PFSK-1 (cell line): ENCODE measurements around the gene BTBD9.

Source experiments
- FOXP2 ChIP-seq: optimal IDR thresholded peaks from 2 replicates; pipeline ENCODE3; 2011; ENCODE audit warnings: borderline replicate concordance, control low read depth, inconsistent platforms; ENCODE audit not compliant: insufficient read depth; ENCODE audit errors: extremely low read length, extremely low read depth
- POLR2AphosphoS5 ChIP-seq: IDR thresholded peaks from 2 replicates; pipeline ENCODE4 v1.6.1; 2012; ENCODE audit warnings: low read depth, mild to moderate bottlenecking, control low read depth, low read length, moderate library complexity
- SIN3A ChIP-seq: IDR thresholded peaks from 2 replicates; pipeline ENCODE4 v1.6.1; 2012; ENCODE audit warnings: mild to moderate bottlenecking, low read length, moderate library complexity, borderline replicate concordance; ENCODE audit not compliant: insufficient read depth
- TAF1 ChIP-seq: IDR thresholded peaks from 2 replicates; pipeline ENCODE4 v1.6.1; 2012; ENCODE audit warnings: low read length, control low read depth, borderline replicate concordance; ENCODE audit not compliant: insufficient read depth
- TF ChIP-seq, protein P1 (sequence below), 2 experiments: IDR thresholded peaks; 2 replicates each; pipeline versions ENCODE4 v1.6.1 to v1.8.0; 2011 to 2012; ENCODE audit warnings: low read depth in 2 of 2, low read length in 2 of 2, control low read depth in 1 of 2, inconsistent platforms in 1 of 2, mild to moderate bottlenecking in 1 of 2, moderate library complexity in 1 of 2; ENCODE audit not compliant: insufficient read depth in 1 of 2

Gene BTBD9

DNA sequence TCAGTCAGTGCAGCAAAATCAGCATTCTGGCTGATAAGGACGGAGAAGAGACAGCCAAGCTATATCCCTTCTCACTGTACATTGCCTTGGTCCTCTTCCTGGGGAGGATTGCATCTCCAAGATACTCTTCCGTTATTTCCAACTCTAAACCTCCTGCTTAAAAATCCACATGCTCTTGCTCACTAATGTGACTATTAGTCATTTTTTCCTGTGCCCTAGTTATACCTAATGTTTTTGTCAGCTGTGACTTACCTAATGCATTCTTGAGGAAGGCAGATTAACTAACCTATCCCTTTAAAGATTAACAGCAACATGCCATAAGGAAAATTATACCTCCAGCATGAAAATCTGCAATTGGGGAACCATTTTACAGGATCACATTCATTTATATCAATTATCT, 317.6 kb downstream of the BTBD9 start:
- TF ChIP-seq TAF1 (no peak), POLR2AphosphoS5 (no peak), SIN3A (no peak)

GRCh38 chr6:38320843-38321242, 318.9 kb downstream of the BTBD9 start:
- no peak for TF ChIP-seq POLR2AphosphoS5
- no peak for TF ChIP-seq TAF1
- no peak for TF ChIP-seq SIN3A
- TF ChIP-seq, protein P1, sequence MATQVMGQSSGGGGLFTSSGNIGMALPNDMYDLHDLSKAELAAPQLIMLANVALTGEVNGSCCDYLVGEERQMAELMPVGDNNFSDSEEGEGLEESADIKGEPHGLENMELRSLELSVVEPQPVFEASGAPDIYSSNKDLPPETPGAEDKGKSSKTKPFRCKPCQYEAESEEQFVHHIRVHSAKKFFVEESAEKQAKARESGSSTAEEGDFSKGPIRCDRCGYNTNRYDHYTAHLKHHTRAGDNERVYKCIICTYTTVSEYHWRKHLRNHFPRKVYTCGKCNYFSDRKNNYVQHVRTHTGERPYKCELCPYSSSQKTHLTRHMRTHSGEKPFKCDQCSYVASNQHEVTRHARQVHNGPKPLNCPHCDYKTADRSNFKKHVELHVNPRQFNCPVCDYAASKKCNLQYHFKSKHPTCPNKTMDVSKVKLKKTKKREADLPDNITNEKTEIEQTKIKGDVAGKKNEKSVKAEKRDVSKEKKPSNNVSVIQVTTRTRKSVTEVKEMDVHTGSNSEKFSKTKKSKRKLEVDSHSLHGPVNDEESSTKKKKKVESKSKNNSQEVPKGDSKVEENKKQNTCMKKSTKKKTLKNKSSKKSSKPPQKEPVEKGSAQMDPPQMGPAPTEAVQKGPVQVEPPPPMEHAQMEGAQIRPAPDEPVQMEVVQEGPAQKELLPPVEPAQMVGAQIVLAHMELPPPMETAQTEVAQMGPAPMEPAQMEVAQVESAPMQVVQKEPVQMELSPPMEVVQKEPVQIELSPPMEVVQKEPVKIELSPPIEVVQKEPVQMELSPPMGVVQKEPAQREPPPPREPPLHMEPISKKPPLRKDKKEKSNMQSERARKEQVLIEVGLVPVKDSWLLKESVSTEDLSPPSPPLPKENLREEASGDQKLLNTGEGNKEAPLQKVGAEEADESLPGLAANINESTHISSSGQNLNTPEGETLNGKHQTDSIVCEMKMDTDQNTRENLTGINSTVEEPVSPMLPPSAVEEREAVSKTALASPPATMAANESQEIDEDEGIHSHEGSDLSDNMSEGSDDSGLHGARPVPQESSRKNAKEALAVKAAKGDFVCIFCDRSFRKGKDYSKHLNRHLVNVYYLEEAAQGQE (IDR thresholded peaks at IDR 0.05; ENCODE audit: insufficient read depth in 1 of 2, low read depth in 2 of 2, low read length in 2 of 2) = no peak
- no peak for TF ChIP-seq FOXP2

GRCh38 chr6:38320358-38320757, 319.4 kb downstream of the BTBD9 start:
- TF ChIP-seq, protein P1 (IDR thresholded peaks at IDR 0.05; ENCODE audit: insufficient read depth in 1 of 2, low read depth in 2 of 2, low read length in 2 of 2) = no peak
- no peak for TF ChIP-seq POLR2AphosphoS5
- no peak for TF ChIP-seq SIN3A
- TF ChIP-seq TAF1 = no peak
- no peak for TF ChIP-seq FOXP2

- no peak for TF ChIP-seq POLR2AphosphoS5
- TF ChIP-seq, protein P1 (IDR thresholded peaks at IDR 0.05; ENCODE audit: insufficient read depth in 1 of 2, low read depth in 2 of 2, low read length in 2 of 2) = no peak
- TF ChIP-seq FOXP2 = no peak
- no peak for TF ChIP-seq TAF1
- TF ChIP-seq SIN3A = no peak
Measured at GRCh38 chr6:38319256-38320212, 320.2 kb downstream of the BTBD9 start.

DNA sequence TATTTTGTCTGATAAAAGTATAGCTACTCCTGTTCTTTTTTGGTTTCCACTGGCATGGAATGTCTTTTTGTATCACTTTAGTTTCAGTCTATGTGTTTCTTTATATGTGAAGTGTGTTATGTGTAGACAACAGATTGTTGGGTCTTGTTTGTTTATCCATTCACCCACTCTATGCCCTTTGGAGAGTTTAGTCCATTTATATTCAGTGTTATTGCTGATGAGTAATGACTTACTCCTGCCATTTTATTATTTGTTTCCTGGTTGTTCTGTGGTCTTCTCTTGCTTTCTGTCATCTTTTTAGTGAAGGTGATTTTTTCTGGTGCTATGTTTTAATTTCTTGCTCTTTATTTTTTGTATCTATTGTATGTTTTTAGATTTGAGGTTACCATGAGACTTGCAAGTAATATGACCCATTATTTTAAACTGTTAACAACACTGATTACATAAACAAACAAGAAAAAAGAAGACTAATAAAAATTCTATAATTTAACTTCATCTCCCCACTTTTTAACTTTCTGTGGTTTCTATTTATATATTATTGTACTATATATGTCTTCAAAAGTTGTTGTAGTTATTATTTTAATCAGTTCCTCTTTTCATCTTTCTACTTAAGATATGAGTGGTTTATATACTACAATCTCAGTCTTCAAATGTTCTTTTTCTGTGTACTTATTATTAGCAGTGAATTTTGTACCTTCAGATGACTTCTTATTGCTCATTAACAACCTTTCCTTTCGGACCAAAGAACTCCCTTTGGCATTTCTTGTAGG, 323.4 kb downstream of the BTBD9 start:
- TF ChIP-seq POLR2AphosphoS5 = no peak

DNA sequence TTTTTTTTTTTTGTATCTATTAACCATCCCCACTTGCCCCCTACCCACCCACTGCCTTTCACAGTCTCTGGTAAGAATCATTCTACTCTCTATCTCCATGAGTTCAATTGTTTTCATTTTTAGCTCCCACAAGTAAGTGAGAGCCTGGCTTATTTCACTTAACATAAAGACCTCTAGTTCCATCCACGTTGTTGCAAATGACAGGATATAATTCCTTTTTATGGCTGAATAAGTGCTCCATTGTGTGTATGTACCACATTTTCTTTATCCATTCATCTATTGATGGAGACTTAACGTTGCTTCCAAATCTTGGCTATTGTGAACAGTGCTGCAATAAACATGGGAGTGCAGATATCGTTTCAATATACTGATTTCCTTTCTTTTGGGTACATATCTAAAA, 328.5 kb downstream of the BTBD9 start:
- TF ChIP-seq POLR2AphosphoS5 = no peak
- TF ChIP-seq SIN3A = no peak
- TF ChIP-seq TAF1 = no peak
- TF ChIP-seq, protein P1 (IDR thresholded peaks at IDR 0.05; ENCODE audit: insufficient read depth in 1 of 2, low read depth in 2 of 2, low read length in 2 of 2) = no peak
- TF ChIP-seq FOXP2 = no peak
